ENCODE data around the gene DMAC1. TPM values are rescaled to one million over a fixed set of nuclear protein-coding genes. Genes with fewer than 3 reads are reported as not detected.

Gene DMAC1
- total RNA-seq, 1 donor from 2014 or later, result 62.3 TPM

DNA sequence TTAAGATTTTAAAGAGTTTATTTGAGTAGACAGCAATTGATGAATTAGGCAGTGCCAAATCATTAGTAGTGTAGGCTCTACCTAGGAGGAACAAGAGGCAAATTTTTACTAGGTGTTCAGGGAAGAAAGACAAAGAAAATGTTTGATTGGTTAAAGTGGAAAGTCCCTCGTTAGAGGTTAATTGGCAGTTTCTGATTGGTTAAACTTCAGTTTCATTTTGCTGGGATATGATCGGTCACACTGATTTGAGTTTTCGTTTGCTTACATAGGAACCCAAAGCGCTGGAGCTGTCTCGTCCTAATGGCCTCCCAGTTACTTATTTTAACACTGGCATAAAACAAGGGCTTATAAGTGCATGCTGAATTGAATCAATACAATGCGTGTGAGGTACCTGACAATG lies 15.1 kb downstream of the DMAC1 start:
- peaks cover 10% of the 10 kb centered on the region for H3K4me1 Mint-ChIP-seq

DNA sequence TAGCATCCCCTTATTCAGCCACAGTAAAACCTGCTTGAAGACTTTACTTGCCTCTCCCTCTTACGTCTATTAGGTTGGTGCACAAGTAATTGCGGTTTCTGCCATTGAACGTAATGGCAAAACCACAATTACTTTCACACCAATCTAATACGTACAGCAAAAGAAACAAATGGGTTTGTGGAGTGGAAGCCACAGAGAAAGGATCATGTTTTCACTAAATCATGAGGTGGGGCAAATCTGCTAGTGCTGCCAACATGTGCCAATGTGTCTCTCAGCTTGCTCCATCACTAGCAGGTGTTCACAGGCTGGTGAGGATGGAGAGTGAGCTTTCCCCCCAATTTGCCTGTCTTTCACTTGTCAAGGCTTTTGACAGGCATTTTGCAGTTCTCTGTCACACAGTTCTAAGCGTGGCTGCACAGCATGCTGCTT lies 15.9 kb downstream of the DMAC1 start:
- peaks cover 15% of the 10 kb centered on the region for H3K4me1 Mint-ChIP-seq
- H3K4me3 Mint-ChIP-seq, result no peak overlapping the region
- no peak overlapping the region for H3K27ac Mint-ChIP-seq (ENCODE audit: unreplicated experiment)
- H3K9me3 Mint-ChIP-seq, result no peaks in the 10 kb centered on the region
- TF ChIP-seq, protein P1, sequence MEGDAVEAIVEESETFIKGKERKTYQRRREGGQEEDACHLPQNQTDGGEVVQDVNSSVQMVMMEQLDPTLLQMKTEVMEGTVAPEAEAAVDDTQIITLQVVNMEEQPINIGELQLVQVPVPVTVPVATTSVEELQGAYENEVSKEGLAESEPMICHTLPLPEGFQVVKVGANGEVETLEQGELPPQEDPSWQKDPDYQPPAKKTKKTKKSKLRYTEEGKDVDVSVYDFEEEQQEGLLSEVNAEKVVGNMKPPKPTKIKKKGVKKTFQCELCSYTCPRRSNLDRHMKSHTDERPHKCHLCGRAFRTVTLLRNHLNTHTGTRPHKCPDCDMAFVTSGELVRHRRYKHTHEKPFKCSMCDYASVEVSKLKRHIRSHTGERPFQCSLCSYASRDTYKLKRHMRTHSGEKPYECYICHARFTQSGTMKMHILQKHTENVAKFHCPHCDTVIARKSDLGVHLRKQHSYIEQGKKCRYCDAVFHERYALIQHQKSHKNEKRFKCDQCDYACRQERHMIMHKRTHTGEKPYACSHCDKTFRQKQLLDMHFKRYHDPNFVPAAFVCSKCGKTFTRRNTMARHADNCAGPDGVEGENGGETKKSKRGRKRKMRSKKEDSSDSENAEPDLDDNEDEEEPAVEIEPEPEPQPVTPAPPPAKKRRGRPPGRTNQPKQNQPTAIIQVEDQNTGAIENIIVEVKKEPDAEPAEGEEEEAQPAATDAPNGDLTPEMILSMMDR (conservative IDR thresholded peaks at IDR 0.05), result no peak
- no peaks in the 10 kb centered on the region for H3K36me3 Mint-ChIP-seq (ENCODE audit: low read depth)
- DNase-seq (ENCODE audit: low read depth, low spot score), result no peak
- no peaks in the 10 kb centered on the region for H3K27me3 Mint-ChIP-seq (ENCODE audit: low read depth)

More for the DNA sequence above, 15.1 kb downstream of the DMAC1 start:
- H3K27ac Mint-ChIP-seq (ENCODE audit: unreplicated experiment), result no peak overlapping the region
- no peaks in the 10 kb centered on the region for H3K27me3 Mint-ChIP-seq (ENCODE audit: low read depth)
- no peaks in the 10 kb centered on the region for H3K9me3 Mint-ChIP-seq
- TF ChIP-seq, protein P1 (conservative IDR thresholded peaks at IDR 0.05), result no peak
- H3K36me3 Mint-ChIP-seq (ENCODE audit: low read depth), result no peaks in the 10 kb centered on the region
- no peak for DNase-seq (ENCODE audit: low read depth, low spot score)
- no peak overlapping the region for H3K4me3 Mint-ChIP-seq

DNA sequence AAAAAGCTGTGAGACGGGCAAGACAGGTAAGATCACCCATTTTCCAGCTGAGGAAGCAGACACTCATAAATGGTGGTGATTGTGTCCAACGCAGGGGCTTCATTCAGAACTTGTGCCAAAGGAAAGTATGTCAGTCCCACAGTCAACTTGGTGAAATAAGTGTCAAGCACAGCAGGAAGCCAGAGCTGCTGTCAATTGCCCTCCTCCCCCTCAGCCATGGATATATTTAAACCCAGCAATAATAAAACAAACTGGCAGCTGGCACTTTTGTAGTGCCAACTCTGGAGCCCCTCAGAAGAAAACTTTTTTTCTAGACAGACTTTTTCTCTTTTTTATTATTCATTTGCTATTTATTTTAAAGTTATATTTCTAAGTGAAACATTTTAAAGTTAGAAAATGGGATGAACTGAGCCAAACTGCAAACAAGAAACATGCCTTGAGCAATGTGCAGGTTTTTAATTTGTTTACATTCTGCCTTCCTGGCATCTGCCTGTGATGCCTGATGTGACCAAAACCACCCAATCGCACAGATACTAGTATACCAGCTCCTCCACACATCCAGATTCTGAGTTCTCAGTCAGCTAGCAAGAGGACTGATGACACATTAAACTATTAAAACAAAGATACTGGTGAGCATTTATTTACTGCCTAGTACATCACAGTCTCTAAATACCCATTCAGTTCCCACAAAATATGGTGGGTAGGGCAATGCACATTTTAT lies 17.0 kb downstream of the DMAC1 start:
- Mint-ChIP-seq H3K4me1 (peaks cover 17% of the 10 kb centered on the region), H3K27me3 (ENCODE audit: low read depth) (no peaks in the 10 kb centered on the region), H3K4me3 (no peak overlapping the region), H3K9me3 (no peaks in the 10 kb centered on the region), H3K27ac (ENCODE audit: unreplicated experiment) (no peak overlapping the region), H3K36me3 (ENCODE audit: low read depth) (no peaks in the 10 kb centered on the region)
- TF ChIP-seq, protein P1 (conservative IDR thresholded peaks at IDR 0.05), result no peak
- DNase-seq (ENCODE audit: low read depth, low spot score), result no peak

DNA sequence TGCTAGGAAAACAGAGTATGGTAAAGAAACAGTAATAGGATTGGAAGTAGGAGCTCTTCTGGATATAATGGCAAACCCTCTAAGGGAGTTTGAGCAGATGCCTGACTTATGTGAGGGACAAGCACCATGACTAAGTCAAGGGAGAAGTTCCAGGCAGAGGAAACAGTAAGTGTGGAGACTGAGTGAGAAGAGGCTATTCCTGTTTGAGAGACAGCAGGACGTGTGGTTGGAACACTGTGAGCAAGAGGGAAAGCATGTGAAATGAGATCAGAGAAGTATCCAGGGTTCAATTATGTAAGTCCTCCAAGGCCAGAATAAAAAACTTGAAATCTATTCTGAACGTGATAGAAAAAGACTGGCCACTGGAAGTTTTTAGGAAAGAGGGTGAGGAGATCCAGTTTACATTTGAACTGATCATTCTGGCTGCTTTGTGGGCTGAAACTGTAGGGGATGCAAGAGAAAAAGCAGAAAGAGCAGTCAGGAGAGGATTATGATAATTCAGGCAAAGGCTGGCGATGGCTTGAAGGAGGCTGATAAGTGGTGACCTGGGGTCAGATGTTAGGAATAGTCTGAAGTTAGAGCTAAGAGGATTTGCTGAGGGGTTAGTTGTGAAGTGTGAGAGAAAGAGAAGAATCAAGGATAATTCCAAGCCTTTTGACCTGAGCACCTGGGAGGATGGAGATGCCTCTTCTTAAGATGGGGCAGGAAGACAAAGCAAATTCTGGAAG lies 19.2 kb downstream of the DMAC1 start:
- Mint-ChIP-seq H3K4me3 (no peak overlapping the region), H3K4me1 (peaks cover 17% of the 10 kb centered on the region), H3K27ac (ENCODE audit: unreplicated experiment) (no peak overlapping the region), H3K9me3 (no peaks in the 10 kb centered on the region), H3K27me3 (ENCODE audit: low read depth) (no peaks in the 10 kb centered on the region), H3K36me3 (ENCODE audit: low read depth) (no peaks in the 10 kb centered on the region)
- TF ChIP-seq, protein P1 (conservative IDR thresholded peaks at IDR 0.05), result no peak
- no peak for DNase-seq (ENCODE audit: low read depth, low spot score)

DNA sequence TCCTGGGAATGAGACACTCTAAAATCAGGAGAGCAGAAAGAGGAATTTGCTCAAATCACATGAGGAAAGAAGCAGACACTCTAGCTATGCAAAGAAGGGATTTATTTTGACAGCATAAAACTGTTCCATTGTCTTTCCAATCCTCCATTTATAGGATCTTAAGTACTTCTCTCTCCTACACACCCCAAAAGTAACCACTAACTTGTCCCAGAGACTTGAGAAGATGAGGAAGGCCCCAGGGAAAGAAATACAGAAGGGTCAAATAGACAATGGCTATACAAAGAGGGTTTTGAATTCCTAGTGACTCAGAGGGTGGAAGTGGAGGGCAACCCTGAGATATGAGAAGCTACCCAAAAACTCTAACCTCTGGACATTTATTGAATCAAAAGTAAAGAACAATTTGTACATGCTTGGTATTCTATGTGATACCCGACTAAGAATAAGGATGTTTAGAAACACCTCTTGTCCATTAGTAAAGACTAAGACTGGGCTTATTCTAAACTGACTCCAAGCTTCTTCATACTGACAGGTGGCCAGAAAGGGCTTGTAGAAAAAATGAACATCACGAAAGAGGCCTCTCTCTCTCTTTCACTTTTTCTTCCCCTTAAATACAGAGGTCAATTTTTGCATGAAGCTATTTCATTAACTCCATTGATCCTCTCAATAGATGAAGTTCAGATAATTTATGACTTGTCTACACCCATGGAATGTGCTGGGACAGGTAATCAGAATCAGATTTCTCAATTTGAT lies 20.6 kb downstream of the DMAC1 start:
- TF ChIP-seq, protein P1 (conservative IDR thresholded peaks at IDR 0.05), result no peak
- H3K4me3 Mint-ChIP-seq, result no peak overlapping the region
- no peaks in the 10 kb centered on the region for H3K9me3 Mint-ChIP-seq
- H3K4me1 Mint-ChIP-seq, result peaks cover 17% of the 10 kb centered on the region
- no peak overlapping the region for H3K27ac Mint-ChIP-seq (ENCODE audit: unreplicated experiment)
- DNase-seq (ENCODE audit: low read depth, low spot score), result no peak
- no peaks in the 10 kb centered on the region for H3K27me3 Mint-ChIP-seq (ENCODE audit: low read depth)
- no peaks in the 10 kb centered on the region for H3K36me3 Mint-ChIP-seq (ENCODE audit: low read depth)

Measured in neural crest cell (in vitro differentiated cells).